HG03571 (cell line): ENCODE data around the gene IL36RN.
"Not testable (repeated sequence)": the region's sequence is repeated elsewhere in the genome, so short reads cannot be mapped to it uniquely, and the experiment has no call there.

Experiments
- ATAC-seq: cut with Tn5 transposase; IDR thresholded peaks from one replicate; pipeline ENCODE4 v1.9.1; 2021; ENCODE audit not compliant: unreplicated experiment

The IL36RN gene

GRCh38 chr2:113072584-113072983 is 13.6 kb downstream of the IL36RN start:
- ATAC-seq, result no peak

- ATAC-seq, result no peak
Observed at GRCh38 chr2:113073325-113073834, 14.4 kb downstream of the IL36RN start.

GRCh38 chr2:113075030-113075429 is 16.0 kb downstream of the IL36RN start:
- no peak for ATAC-seq

- no peak for ATAC-seq
Observed at GRCh38 chr2:113075600-113075999, 16.6 kb downstream of the IL36RN start.

- ATAC-seq, result no peak
Observed at GRCh38 chr2:113076954-113077669, 18.1 kb downstream of the IL36RN start.

GRCh38 chr2:113077921-113078320 is 18.9 kb downstream of the IL36RN start:
- no peak for ATAC-seq

GRCh38 chr2:113078350-113078839 is 19.4 kb downstream of the IL36RN start:
- no peak for ATAC-seq

- no peak for ATAC-seq
Observed at GRCh38 chr2:113079131-113079530, 20.1 kb downstream of the IL36RN start.

GRCh38 chr2:113080134-113080533 is 21.1 kb downstream of the IL36RN start:
- ATAC-seq, result no peak

- no peak for ATAC-seq
Observed at GRCh38 chr2:113081488-113082210, 22.7 kb downstream of the IL36RN start.

- no peak for ATAC-seq
Observed at GRCh38 chr2:113083296-113083695, 24.3 kb downstream of the IL36RN start.

GRCh38 chr2:113084249-113085000 is 25.4 kb downstream of the IL36RN start:
- ATAC-seq, result no peak

- ATAC-seq, result no peak
Observed at GRCh38 chr2:113085542-113085941, 26.5 kb downstream of the IL36RN start.

GRCh38 chr2:113088213-113088992 is 29.4 kb downstream of the IL36RN start:
- no peak for ATAC-seq

GRCh38 chr2:113089916-113090315 is 30.9 kb downstream of the IL36RN start:
- ATAC-seq, result no peak

GRCh38 chr2:113091231-113091896 is 32.4 kb downstream of the IL36RN start:
- no peak for ATAC-seq

- ATAC-seq, result no peak
Observed at GRCh38 chr2:113092864-113093612, 34.0 kb downstream of the IL36RN start.

GRCh38 chr2:113093613-113093977 is 34.6 kb downstream of the IL36RN start:
- no peak for ATAC-seq

- not testable (repeated sequence) for ATAC-seq
Observed at GRCh38 chr2:113096306-113096705, 37.3 kb downstream of the IL36RN start.
